Neural cell (in vitro differentiated cells): ENCODE measurements around the gene RASAL2. TPM values are rescaled to one million over a fixed set of nuclear protein-coding genes. Genes with fewer than 3 reads are reported as not detected.

ENCODE experiments used
- H2AFZ ChIP-seq: fragments of 200-600, 300-800 bp; sonication (generic), shearing (Covaris generic); 2 replicates; pipeline ENCODE4 v1.6.0; 2014; ENCODE audit warnings: low read depth, mild to moderate bottlenecking, antibody characterized with exemption, low read length, moderate library complexity
- H3F3A ChIP-seq: fragments of 200-600 bp; shearing (Covaris generic); 2 replicates; pipeline ENCODE4 v1.6.1; 2016; ENCODE audit warnings: mild to moderate bottlenecking, moderate library complexity, mixed read lengths, antibody characterized with exemption, low read length; ENCODE audit not compliant: insufficient read depth, poor library complexity, severe bottlenecking
- H3K27ac ChIP-seq: fragments of 200-600, 300-800 bp; sonication (generic), shearing (Covaris generic); 2 replicates; pipeline ENCODE4 v1.5.1; 2014; ENCODE audit warnings: mild to moderate bottlenecking, low read length, moderate library complexity
- H3K27me3 ChIP-seq: fragments of 300-800, 200-600 bp; sonication (generic), shearing (Covaris generic); 2 replicates; pipeline ENCODE4 v1.6.0; 2014; ENCODE audit warnings: mild to moderate bottlenecking, low read depth, low read length, moderate library complexity; ENCODE audit not compliant: insufficient read depth
- H3K36me3 ChIP-seq: fragments of 300-800, 200-600 bp; sonication (generic), shearing (Covaris generic); 2 replicates; pipeline ENCODE4 v1.5.1; 2014; ENCODE audit warnings: mild to moderate bottlenecking, antibody characterized with exemption, low read length, moderate library complexity; ENCODE audit not compliant: insufficient read depth
- H3K4me2 ChIP-seq: fragments of 300-800, 200-600 bp; sonication (generic), shearing (Covaris generic); 2 replicates; pipeline ENCODE4 v1.6.0; 2014; ENCODE audit warnings: mild to moderate bottlenecking, low read length
- H3K4me3 ChIP-seq: fragments of 300-800, 200-600 bp; sonication (generic), shearing (Covaris generic); 2 replicates; pipeline ENCODE4 v1.5.1; 2014; ENCODE audit warnings: mild to moderate bottlenecking, low read length, moderate library complexity
- H3K79me2 ChIP-seq: fragments of 200-600 bp; shearing (Covaris generic); replicated peaks from 2 replicates; pipeline ENCODE4 v1.6.0; 2014; ENCODE audit warnings: mild to moderate bottlenecking, low read length, moderate library complexity; ENCODE audit not compliant: insufficient read depth
- H3K9ac ChIP-seq: fragments of 300-800, 200-600 bp; sonication (generic), shearing (Covaris generic); 2 replicates; pipeline ENCODE4 v1.6.1; 2016; ENCODE audit warnings: mild to moderate bottlenecking, low read length, mixed read lengths
- H3K9me2 ChIP-seq: fragments of 200-600 bp; shearing (Covaris generic); 2 replicates; pipeline ENCODE4 v1.6.1; 2016; ENCODE audit warnings: mild to moderate bottlenecking, low read length, mixed read lengths; ENCODE audit not compliant: insufficient read depth
- H3K9me3 ChIP-seq: fragments of 200-600, 300-800 bp; sonication (generic), shearing (Covaris generic); 2 replicates; pipeline ENCODE4 v1.6.1; 2016; ENCODE audit warnings: mild to moderate bottlenecking, mixed run types, low read length, moderate library complexity, mixed read lengths
- H4K20me1 ChIP-seq: fragments of 200-600 bp; shearing (Covaris generic); 2 replicates; pipeline ENCODE4 v1.6.1; 2016; ENCODE audit warnings: mild to moderate bottlenecking, mixed run types; ENCODE audit not compliant: insufficient read depth
- EP300 ChIP-seq: fragments of 450-650 bp; conservative IDR thresholded peaks from 2 replicates; pipeline ENCODE4 v1.6.1; 2014; ENCODE audit warnings: antibody characterized with exemption, mild to moderate bottlenecking, moderate library complexity; ENCODE audit not compliant: poor library complexity, severe bottlenecking
- EZH2 ChIP-seq: fragments of 200-600, 300-800 bp; shearing (Covaris generic), sonication (generic); IDR thresholded peaks from 2 replicates; pipeline ENCODE4 v1.6.1; 2014; ENCODE audit warnings: antibody characterized with exemption, low read length, borderline replicate concordance, mild to moderate bottlenecking; ENCODE audit not compliant: insufficient read depth, poor library complexity, severe bottlenecking
- MXI1 ChIP-seq: fragments of 450-650 bp; conservative IDR thresholded peaks from 2 replicates; pipeline ENCODE4 v1.6.1; 2014; ENCODE audit warnings: antibody characterized with exemption, mild to moderate bottlenecking; ENCODE audit not compliant: poor library complexity, severe bottlenecking
- POLR2AphosphoS5 ChIP-seq: IDR thresholded peaks from 2 replicates; pipeline ENCODE4 v1.6.1; 2012
- RAD21 ChIP-seq: fragments of 450-650 bp; conservative IDR thresholded peaks from 2 replicates; pipeline ENCODE4 v1.6.1; 2014; ENCODE audit warnings: antibody characterized with exemption, mild to moderate bottlenecking, moderate library complexity
- SMC3 ChIP-seq: fragments of 450-650 bp; conservative IDR thresholded peaks from 2 replicates; pipeline ENCODE4 v1.6.1; 2014; ENCODE audit warnings: antibody characterized with exemption, mild to moderate bottlenecking, moderate library complexity; ENCODE audit not compliant: poor library complexity
- TAF1 ChIP-seq: IDR thresholded peaks from 2 replicates; pipeline ENCODE4 v1.6.1; 2012; ENCODE audit warnings: low read depth
- polyA plus RNA-seq: library from polyadenylated mRNA; depleted of rRNA; stranded (reverse); fragments of >200 nt; gene quantifications from 2 replicates; pipeline ENCODE4 v1.2.3, GENCODE V29; 2014
- TF ChIP-seq, protein P1 (sequence below): IDR thresholded peaks from 2 replicates; pipeline ENCODE4 v1.6.1; 2012; ENCODE audit warnings: borderline replicate concordance
- TF ChIP-seq, protein P2 (sequence below): fragments of 450-650 bp; IDR thresholded peaks from 2 replicates; pipeline ENCODE4 v1.5.1; 2014; ENCODE audit warnings: antibody characterized with exemption, mild to moderate bottlenecking, moderate library complexity; ENCODE audit not compliant: poor library complexity, severe bottlenecking

Gene RASAL2
- polyA plus RNA-seq, 1 donor from 2014 or later, result 73.3 TPM

DNA sequence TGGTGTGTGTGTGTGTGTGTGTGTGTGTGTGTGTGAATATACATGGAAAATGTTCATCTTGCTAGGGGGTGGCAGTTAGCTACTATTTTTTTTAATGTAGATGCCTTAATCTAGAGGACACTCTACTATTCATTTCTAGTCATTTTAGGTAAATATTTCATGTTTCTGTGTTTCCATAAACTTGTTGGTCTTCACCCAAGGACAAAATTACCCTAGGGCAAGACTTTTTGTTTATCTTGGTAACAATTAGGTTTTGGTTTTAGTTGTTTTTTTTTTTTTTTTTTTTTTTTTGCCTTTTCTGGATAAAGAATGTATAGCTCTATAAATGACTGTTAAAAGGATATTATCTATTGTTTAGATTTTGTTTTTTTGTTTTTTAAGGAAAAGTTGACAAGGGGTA is 370.7 kb downstream of the RASAL2 start:
- Histone ChIP-seq H2AFZ (no peak overlapping the region), H3K36me3 (peaks cover 13% of the 10 kb centered on the region), H3K4me2 (no peak overlapping the region), H3K9me2 (no peaks in the 10 kb centered on the region), H4K20me1 (no peaks in the 10 kb centered on the region), H3K4me3 (no peak overlapping the region), H3K9me3 (no peaks in the 10 kb centered on the region), H3K27me3 (no peaks in the 10 kb centered on the region), H3F3A (no peaks in the 10 kb centered on the region), H3K27ac (no peak overlapping the region), H3K9ac (no peak overlapping the region), H3K79me2 (no peaks in the 10 kb centered on the region)
- TF ChIP-seq EZH2, result no peak
- TF ChIP-seq EP300, result no peak
- no peak for TF ChIP-seq RAD21
- TF ChIP-seq, protein P1, sequence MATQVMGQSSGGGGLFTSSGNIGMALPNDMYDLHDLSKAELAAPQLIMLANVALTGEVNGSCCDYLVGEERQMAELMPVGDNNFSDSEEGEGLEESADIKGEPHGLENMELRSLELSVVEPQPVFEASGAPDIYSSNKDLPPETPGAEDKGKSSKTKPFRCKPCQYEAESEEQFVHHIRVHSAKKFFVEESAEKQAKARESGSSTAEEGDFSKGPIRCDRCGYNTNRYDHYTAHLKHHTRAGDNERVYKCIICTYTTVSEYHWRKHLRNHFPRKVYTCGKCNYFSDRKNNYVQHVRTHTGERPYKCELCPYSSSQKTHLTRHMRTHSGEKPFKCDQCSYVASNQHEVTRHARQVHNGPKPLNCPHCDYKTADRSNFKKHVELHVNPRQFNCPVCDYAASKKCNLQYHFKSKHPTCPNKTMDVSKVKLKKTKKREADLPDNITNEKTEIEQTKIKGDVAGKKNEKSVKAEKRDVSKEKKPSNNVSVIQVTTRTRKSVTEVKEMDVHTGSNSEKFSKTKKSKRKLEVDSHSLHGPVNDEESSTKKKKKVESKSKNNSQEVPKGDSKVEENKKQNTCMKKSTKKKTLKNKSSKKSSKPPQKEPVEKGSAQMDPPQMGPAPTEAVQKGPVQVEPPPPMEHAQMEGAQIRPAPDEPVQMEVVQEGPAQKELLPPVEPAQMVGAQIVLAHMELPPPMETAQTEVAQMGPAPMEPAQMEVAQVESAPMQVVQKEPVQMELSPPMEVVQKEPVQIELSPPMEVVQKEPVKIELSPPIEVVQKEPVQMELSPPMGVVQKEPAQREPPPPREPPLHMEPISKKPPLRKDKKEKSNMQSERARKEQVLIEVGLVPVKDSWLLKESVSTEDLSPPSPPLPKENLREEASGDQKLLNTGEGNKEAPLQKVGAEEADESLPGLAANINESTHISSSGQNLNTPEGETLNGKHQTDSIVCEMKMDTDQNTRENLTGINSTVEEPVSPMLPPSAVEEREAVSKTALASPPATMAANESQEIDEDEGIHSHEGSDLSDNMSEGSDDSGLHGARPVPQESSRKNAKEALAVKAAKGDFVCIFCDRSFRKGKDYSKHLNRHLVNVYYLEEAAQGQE, result no peak
- TF ChIP-seq, protein P2, sequence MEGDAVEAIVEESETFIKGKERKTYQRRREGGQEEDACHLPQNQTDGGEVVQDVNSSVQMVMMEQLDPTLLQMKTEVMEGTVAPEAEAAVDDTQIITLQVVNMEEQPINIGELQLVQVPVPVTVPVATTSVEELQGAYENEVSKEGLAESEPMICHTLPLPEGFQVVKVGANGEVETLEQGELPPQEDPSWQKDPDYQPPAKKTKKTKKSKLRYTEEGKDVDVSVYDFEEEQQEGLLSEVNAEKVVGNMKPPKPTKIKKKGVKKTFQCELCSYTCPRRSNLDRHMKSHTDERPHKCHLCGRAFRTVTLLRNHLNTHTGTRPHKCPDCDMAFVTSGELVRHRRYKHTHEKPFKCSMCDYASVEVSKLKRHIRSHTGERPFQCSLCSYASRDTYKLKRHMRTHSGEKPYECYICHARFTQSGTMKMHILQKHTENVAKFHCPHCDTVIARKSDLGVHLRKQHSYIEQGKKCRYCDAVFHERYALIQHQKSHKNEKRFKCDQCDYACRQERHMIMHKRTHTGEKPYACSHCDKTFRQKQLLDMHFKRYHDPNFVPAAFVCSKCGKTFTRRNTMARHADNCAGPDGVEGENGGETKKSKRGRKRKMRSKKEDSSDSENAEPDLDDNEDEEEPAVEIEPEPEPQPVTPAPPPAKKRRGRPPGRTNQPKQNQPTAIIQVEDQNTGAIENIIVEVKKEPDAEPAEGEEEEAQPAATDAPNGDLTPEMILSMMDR, result no peak
- TF ChIP-seq POLR2AphosphoS5, result no peak
- no peak for TF ChIP-seq SMC3
- no peak for TF ChIP-seq MXI1
- no peak for TF ChIP-seq TAF1

DNA sequence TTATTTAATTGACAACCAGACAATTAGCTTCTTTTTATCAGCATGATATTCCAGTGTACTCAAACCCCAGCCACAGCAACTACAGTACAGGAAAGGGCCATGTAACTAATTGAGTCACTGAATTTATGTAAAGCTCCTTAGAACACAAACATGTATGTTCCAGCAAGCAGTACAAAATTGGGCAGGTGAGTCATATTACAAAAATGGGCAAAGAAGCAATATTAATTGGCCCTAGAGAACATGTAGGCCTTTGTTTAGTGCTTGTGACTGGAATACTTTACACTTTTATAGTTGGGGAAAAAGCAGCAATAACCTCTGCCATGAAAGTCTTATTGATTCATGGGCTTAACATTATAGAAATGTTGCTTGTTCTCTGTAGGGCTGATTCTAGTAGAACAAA is 371.1 kb downstream of the RASAL2 start:
- no peak overlapping the region for H3K27ac ChIP-seq
- H3K36me3 ChIP-seq, result peaks cover 13% of the 10 kb centered on the region
- H3K4me3 ChIP-seq, result no peak overlapping the region
- H3K9me3 ChIP-seq, result no peaks in the 10 kb centered on the region
- TF ChIP-seq, protein P1, result no peak
- TF ChIP-seq TAF1 (no peak), MXI1 (no peak), EZH2 (no peak), POLR2AphosphoS5 (no peak), RAD21 (no peak), SMC3 (no peak), EP300 (no peak)
- TF ChIP-seq, protein P2, result no peak
- H2AFZ ChIP-seq, result no peak overlapping the region
- H4K20me1 ChIP-seq, result no peaks in the 10 kb centered on the region
- H3F3A ChIP-seq, result no peaks in the 10 kb centered on the region
- no peaks in the 10 kb centered on the region for H3K27me3 ChIP-seq
- no peaks in the 10 kb centered on the region for H3K9me2 ChIP-seq
- no peak overlapping the region for H3K4me2 ChIP-seq
- H3K79me2 ChIP-seq, result no peaks in the 10 kb centered on the region
- H3K9ac ChIP-seq, result no peak overlapping the region
